Stimulated activated CD4-positive, alpha-beta T cell treated with anti-CD3 and anti-CD28 coated beads, Interleukin-4, amount 100 ng/mL, for 4 hours (primary cell): ENCODE data around the gene ARSD.
"Not testable (repeated sequence)": the region's sequence is repeated elsewhere in the genome, so short reads cannot be mapped to it uniquely, and the experiment has no call there.

Source experiments
- DNase-seq, 2 experiments: peaks; one replicate each; pipeline ENCODE4 v3.0.0-alpha.2; 2020

Gene ARSD

GRCh38 chrX:2933125-2933900 is 4.2 kb upstream of the ARSD start:
- no peak for DNase-seq

- DNase-seq, result no peak
Measured at GRCh38 chrX:2931612-2932011, 2.5 kb upstream of the ARSD start.

- no peak for DNase-seq
Measured at GRCh38 chrX:2931155-2931554, 2.0 kb upstream of the ARSD start.

GRCh38 chrX:2928191-2928582 is 952 bp downstream of the ARSD start:
- DNase-seq, result no peak

DNA sequence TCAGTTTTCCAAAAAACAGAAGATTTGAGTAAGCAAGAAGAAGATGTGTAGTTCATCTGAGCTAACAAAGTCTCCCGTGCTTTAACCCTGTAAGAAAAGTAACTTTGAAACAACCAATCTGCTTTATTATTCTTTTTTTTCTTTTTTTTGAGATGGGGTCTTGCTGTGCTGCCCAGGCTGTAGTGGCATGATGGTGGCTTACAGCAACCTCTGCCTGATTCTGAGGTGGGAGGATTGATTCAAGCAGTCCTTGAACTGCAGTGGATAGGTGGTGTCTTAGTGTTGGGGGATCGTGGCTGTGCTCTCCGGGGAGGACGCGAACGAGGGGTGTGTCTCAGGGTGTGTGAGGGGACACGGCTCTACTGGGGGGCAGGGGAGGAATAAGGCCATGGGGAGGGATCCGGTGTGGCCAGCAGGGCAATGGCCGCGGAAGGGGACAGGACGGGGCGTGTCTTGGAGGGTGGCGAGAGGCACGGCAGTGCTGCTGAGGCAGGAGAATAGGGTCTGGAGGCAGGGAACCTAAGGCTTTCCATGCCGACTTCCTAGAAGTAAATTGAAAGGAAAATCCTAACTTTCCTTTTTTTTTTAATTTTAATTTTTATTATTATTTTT is 2.4 kb downstream of the ARSD start:
- DNase-seq, result no peak

DNA sequence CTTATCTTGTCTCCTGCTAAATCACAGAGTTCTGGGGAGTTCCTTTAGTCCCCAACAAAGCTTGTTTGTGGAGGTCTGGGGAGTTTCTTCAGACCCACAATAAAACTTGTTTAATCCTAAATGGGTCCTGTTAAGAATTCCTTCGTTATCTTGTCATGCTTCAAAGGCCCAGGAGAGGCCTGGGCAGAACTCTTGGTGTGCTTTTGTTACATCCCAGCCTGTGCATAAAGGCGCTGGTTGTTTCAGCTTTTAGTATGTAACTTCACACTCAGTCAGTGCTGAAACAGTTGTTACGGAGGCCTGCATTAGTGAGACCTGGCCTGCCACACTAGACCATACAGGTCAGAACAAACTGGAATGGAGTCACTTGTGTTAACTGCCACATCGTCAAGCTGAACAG is 2.9 kb downstream of the ARSD start:
- DNase-seq, result not testable (repeated sequence)

DNA sequence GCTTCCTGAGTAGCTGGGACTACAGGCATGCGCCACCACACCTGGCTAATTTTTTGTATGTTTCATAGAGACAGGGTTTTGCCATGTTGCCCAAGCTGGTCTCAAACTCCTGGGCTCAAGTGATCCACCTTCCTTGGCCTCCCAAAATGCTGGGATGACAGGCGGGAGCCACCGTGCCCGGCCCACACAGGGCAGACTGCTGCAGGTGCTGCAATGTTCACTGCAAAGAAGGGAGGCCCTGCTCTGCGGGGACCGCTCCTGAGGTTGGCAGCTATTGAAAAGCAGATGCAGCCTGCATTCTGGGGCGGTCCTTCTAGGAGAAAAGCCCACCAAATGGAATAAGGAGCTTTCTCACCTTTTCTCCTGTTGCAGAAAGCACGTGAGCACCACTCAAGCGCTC is 5.0 kb downstream of the ARSD start:
- no peak for DNase-seq

DNA sequence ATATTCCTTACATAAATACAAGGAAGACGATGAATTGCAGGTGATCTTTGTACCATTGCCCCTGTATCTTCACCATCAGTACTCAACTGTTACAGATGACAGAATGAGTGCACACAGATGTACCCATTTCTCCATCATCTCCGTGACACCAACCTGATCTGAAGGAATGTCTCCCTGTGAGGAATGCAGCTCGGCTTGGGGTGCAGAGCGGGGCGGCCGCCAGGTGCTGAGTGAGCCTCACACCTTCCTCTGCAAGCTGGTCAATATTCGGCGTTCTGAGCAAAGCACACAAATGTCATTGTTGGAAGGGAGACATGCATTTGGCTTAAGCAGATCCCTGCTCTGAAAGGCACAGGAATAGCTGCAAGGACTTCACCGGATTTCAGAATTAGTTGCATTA is 7.4 kb downstream of the ARSD start:
- DNase-seq, result no peak

DNA sequence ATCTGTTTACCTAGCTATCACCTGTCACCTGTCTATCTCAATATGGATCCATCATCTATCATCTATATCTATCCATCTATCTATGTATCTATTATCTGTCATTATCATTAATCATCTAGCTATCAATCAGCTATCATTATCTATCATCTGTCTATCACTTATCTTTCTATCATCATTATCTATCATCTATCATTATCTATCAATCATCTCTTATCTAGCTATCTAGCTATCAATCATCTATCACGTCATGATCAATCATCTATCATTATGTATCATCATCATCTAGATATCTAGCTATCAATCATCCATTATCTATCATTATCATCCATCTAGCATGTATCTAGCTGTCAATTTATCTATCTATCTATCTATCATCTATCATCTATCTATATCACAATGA is 7.9 kb downstream of the ARSD start:
- DNase-seq, result no peak

GRCh38 chrX:2917767-2918166 is 11.4 kb downstream of the ARSD start:
- DNase-seq, result no peak

DNA sequence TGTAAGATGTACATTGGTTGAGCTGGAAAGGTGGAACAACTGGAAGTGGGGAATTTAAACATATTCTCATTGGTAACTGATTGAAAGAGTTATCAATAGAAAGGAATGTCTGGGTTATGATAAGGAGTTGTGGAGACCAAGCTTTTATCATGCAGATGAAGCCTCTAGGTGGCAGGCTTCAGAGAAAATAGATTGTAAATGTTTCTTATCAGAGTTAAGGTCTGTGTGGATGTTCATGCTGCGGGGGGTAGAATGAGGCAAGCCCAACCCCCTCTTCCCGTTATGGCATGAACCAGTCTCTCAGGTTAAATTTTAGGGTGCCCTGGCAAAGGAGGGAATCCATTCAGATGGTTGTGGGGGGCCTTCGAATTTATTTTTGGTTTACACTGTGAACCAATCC is 16.0 kb downstream of the ARSD start:
- DNase-seq, result no peak

DNA sequence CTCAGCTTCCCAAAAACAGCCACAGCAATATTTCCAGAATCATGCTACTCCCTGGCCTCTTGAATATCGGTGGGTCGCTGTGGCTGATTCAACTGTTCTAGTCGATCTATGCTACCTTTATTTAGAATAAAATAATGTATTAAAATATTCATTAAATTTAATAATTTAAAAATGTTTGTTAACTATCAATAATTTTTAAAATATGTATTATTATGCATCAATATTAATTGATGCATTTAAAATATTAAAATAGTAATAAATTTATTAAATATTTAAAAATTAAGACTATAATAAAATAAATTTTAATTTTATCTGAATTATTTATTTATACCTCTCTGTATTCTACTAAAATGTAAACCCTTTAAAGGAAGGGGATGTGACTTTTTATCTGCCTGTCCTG is 19.0 kb downstream of the ARSD start:
- no peak for DNase-seq

DNA sequence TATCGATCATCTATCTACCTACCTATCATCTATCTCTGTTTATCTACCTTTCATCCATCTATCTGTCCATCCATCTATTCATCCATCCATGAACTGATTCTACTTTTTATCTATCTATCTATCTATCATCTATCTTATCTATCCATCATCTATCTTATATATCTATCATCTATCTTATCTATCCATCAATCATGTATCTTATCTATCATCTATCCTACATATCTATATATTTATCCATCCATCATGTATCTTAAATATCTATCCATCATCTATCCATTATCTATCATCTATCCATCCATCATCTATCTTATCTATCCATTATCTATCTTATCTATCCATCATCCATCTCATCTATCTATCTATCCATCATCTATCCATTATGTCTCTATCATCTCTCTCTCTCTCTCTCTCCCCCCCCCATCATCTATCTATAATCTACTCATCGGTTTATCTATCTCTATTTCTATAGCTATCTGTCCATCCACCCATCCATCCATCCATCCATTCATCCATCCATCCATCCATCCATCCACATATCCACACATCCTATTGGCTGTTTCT is 20.9 kb downstream of the ARSD start:
- DNase-seq, result no peak

GRCh38 chrX:2907295-2907694 is 21.8 kb downstream of the ARSD start:
- no peak for DNase-seq

GRCh38 chrX:2903366-2903765 is 25.8 kb downstream of the ARSD start:
- DNase-seq, result no peak

GRCh38 chrX:2902841-2903240 is 26.3 kb downstream of the ARSD start:
- no peak for DNase-seq

DNA sequence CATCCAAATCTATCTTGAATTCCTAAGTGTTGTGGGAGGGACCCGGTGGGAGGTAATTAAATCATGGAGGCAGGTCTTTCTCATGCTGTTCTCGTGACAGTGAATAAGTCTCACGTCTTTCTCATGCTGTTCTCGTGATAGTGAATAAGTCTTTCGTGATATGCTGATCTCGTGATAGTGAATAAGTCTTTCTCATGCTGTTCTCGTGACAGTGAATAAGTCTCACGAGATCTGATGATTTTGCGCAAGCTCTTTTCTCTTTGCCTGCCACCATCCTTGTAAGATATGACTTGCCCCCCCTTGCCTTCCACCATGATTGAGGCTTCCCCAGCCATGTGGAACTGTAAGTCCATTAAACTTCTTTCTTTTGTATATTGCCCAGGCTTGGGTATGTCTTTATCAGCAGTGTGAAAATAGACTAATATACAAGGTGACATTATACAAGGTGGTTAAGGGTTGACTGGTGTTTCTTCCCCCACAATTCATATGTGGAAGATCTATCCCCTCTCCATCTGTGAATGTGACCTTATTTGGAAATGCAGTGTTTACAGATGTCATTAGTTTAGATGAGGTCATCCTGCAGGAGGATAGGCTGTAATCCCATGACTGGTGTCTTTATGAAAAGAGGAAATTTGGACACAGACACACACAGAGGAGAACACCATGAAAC is 27.6 kb downstream of the ARSD start:
- DNase-seq, result no peak

- no peak for DNase-seq
Measured at GRCh38 chrX:2898846-2899512, 30.2 kb downstream of the ARSD start.

GRCh38 chrX:2897690-2898623 is 31.2 kb downstream of the ARSD start:
- DNase-seq, result not testable (repeated sequence)

- no peak for DNase-seq
Measured at GRCh38 chrX:2897311-2897689, 31.8 kb downstream of the ARSD start.

- DNase-seq, result no peak
Measured at GRCh38 chrX:2894885-2895292, 34.2 kb downstream of the ARSD start.

DNA sequence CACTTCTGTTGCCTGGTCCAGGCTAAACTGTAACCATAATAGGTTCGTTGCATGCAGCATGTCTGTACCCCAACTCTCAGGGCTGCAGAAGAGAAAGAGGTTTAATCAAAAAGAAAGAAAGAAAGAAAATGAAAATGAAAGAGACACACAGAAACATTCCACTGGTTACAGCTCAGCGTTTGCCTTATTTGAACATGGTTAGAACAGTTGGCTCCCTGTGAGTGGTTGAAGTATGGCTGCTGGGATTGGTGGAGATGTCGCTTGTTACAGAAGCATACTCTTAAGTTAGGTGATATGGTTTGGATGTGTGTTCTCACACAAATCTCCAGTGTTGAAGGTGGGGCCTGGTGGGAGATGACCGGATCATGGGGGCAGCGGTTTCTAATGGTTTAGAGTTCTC is 36.3 kb downstream of the ARSD start:
- DNase-seq, result no peak
